Endothelial cell of umbilical vein (primary cell): Measurements from ENCODE around the gene ARHGEF11. TPM values are rescaled to one million over a fixed set of nuclear protein-coding genes. Genes with fewer than 3 reads are reported as not detected.

Experiments used
- BruUV-seq: library from RNA; stranded (reverse); fragments of 400-500 nt; replicated peaks from 2 replicates; lab custom pipeline; 2021; lab: Mats Ljungman, UMichigan
- CTCF ChIA-PET: fragments of 300-600, 350-600 bp; sonication (Branson Sonifier 250); formaldehyde crosslinking; loops from one replicate; lab custom pipeline; 2021; ENCODE audit warnings: antibody characterized with exemption, inconsistent platforms; lab: Charles Lee
- POLR2A ChIA-PET: fragments of 300-600, 350-600 bp; sonication (Branson Sonifier 250); formaldehyde crosslinking; loops from one replicate; lab custom pipeline; 2021; ENCODE audit warnings: antibody characterized with exemption, inconsistent platforms; lab: Charles Lee
- DNase-seq: peaks from one replicate; pipeline ENCODE4 v3.0.0-alpha.2; 2011; ENCODE audit warnings: low read depth, low spot score
- FAIRE-seq: peaks from 2 replicates; lab custom pipeline; 2011; peaks lifted over from hg19 to GRCh38; lab: Jason Lieb, UNC
- H2AFZ ChIP-seq: 2 replicates; pipeline ENCODE4 v1.6.0; 2012; ENCODE audit warnings: low read depth, low read length, control low read depth, inconsistent platforms
- H3K27ac ChIP-seq: 2 replicates; pipeline ENCODE4 v1.5.1; 2011; ENCODE audit warnings: low read depth, mild to moderate bottlenecking, control low read depth, low read length, moderate library complexity; ENCODE audit not compliant: insufficient read depth
- H3K27me3 ChIP-seq, 2 experiments: 2 replicates each; pipeline versions ENCODE4 v1.6.0 to v1.6.1; 2011; ENCODE audit warnings: low read length in 2 of 2, mixed read lengths in 1 of 2; ENCODE audit not compliant: control insufficient read depth in 2 of 2, insufficient read depth in 2 of 2
- H3K36me3 ChIP-seq, 2 experiments: 2 replicates in 1 of 2; 3 replicates in 1 of 2; pipeline ENCODE4 v1.5.1; 2011; ENCODE audit warnings: low read length in 2 of 2, mild to moderate bottlenecking in 1 of 2, moderate library complexity in 1 of 2; ENCODE audit not compliant: control insufficient read depth in 2 of 2, insufficient read depth in 2 of 2; ENCODE audit errors: extremely low read depth in 1 of 2
- H3K4me1 ChIP-seq: 3 replicates; pipeline ENCODE4 v1.5.1; 2011; ENCODE audit warnings: mild to moderate bottlenecking, low read length; ENCODE audit not compliant: control insufficient read depth, insufficient read depth; ENCODE audit errors: extremely low read depth
- H3K4me2 ChIP-seq: 2 replicates; pipeline ENCODE4 v1.6.1; 2011; ENCODE audit warnings: low read length, control low read depth, mixed read lengths; ENCODE audit not compliant: insufficient read depth
- H3K4me3 ChIP-seq, 3 experiments: fragments of 200-600 bp in 1 of 3; sonication (generic), shearing (Covaris generic) in 1 of 3; replicated peaks in 1 of 3; 2 replicates each; pipeline ENCODE4 v1.5.1; 2011 to 2016; ENCODE audit warnings: control low read depth in 3 of 3, low read length in 3 of 3, mild to moderate bottlenecking in 2 of 3, inconsistent platforms in 1 of 3, low read depth in 1 of 3, moderate library complexity in 1 of 3; ENCODE audit not compliant: insufficient read depth in 1 of 3
- H3K79me2 ChIP-seq: 2 replicates; pipeline ENCODE4 v1.6.0; 2012; ENCODE audit warnings: low read length, inconsistent platforms; ENCODE audit not compliant: control insufficient read depth, insufficient read depth
- H3K9ac ChIP-seq: replicated peaks from 2 replicates; pipeline ENCODE3; 2011; ENCODE audit warnings: low read length, control low read depth; ENCODE audit not compliant: insufficient read depth; ENCODE audit errors: extremely low read depth
- H3K9me1 ChIP-seq: replicated peaks from 3 replicates; pipeline ENCODE4 v1.6.0; 2011; ENCODE audit warnings: mild to moderate bottlenecking, low read length; ENCODE audit not compliant: control insufficient read depth, insufficient read depth; ENCODE audit errors: extremely low read depth
- H3K9me3 ChIP-seq: replicated peaks from 2 replicates; pipeline ENCODE4 v1.5.1; 2012; ENCODE audit warnings: low read length, inconsistent platforms; ENCODE audit not compliant: control insufficient read depth, insufficient read depth
- H4K20me1 ChIP-seq: replicated peaks from 2 replicates; pipeline ENCODE3; 2011; ENCODE audit warnings: mild to moderate bottlenecking, low read length; ENCODE audit not compliant: control insufficient read depth, insufficient read depth; ENCODE audit errors: extremely low read depth
- EZH2 ChIP-seq: IDR thresholded peaks from 2 replicates; pipeline ENCODE4 v1.6.1; 2012; ENCODE audit warnings: borderline replicate concordance, low read depth, mild to moderate bottlenecking, moderate library complexity, low read length, inconsistent platforms; ENCODE audit not compliant: severe bottlenecking
- FOS ChIP-seq: IDR thresholded peaks from 2 replicates; pipeline ENCODE4 v1.6.1; 2011; ENCODE audit warnings: mild to moderate bottlenecking, low read length, moderate library complexity, borderline replicate concordance; ENCODE audit not compliant: insufficient read depth
- GATA2 ChIP-seq: IDR thresholded peaks from 2 replicates; pipeline ENCODE4 v1.7.0; 2011; ENCODE audit warnings: low read depth, mild to moderate bottlenecking, moderate library complexity, mixed read lengths, low read length; ENCODE audit not compliant: insufficient read length, insufficient read depth
- JUN ChIP-seq: IDR thresholded peaks from 2 replicates; pipeline ENCODE4 v1.6.1; 2011; ENCODE audit warnings: borderline replicate concordance, low read depth; ENCODE audit not compliant: insufficient read length, insufficient read depth
- MYC ChIP-seq: IDR thresholded peaks from one replicate; pipeline ENCODE4 v1.6.1; 2011; ENCODE audit warnings: mild to moderate bottlenecking, low read depth, low read length
- POLR2A ChIP-seq: IDR thresholded peaks from 2 replicates; pipeline ENCODE4 v1.6.1; 2012; ENCODE audit warnings: low read depth, mild to moderate bottlenecking, control low read depth, low read length
- POLR2AphosphoS5 ChIP-seq: IDR thresholded peaks from 2 replicates; pipeline ENCODE4 v1.6.1; 2012; ENCODE audit warnings: low read depth, mild to moderate bottlenecking, control low read depth, low read length, moderate library complexity; ENCODE audit not compliant: insufficient read depth
- dilution Hi-C: fragments of 300-500 bp; cut with MboI; formaldehyde crosslinking; loops from one replicate; pipeline ENCODE4 v1.15.0; 2019; ENCODE audit warnings: low sequenced_read_pairs; ENCODE audit not compliant: extremely low pct_ligation_motif_present
- intact Hi-C: fragments of 100-400 bp; cut with micrococcal nuclease; formaldehyde crosslinking; loops from one replicate; pipeline ENCODE4 v1.10.0; 2022
- polyA plus RNA-seq, 4 experiments: library from polyadenylated mRNA; depleted of rRNA in 3 of 4; stranded (reverse) in 3 of 4; unstranded in 1 of 4; fragments of >200 nt; gene quantifications; 2 replicates each; pipeline versions ENCODE4 v1.2.1 to v1.2.3, GENCODE V29; 2011 to 2012; ENCODE audit warnings: missing spikeins in 1 of 4
- total RNA-seq: library from RNA; stranded (reverse); gene quantifications from 2 replicates; pipeline ENCODE4 v1.2.3, GENCODE V29; 2021
- TF ChIP-seq, protein P1 (sequence below): IDR thresholded peaks from 2 replicates; pipeline ENCODE4 v1.6.1; 2011; ENCODE audit not compliant: insufficient read depth, insufficient read length
- TF ChIP-seq, protein P2 (sequence below), 2 donors: IDR thresholded peaks; 1 replicate in 1 of 2; 2 replicates in 1 of 2; pipeline ENCODE4 v1.5.1; 2011; ENCODE audit warnings: low read length in 2 of 2, mild to moderate bottlenecking in 2 of 2, moderate library complexity in 2 of 2, control low read depth in 1 of 2, inconsistent platforms in 1 of 2, low read depth in 1 of 2; ENCODE audit not compliant: insufficient read depth in 1 of 2; ENCODE audit errors: extremely low read depth in 1 of 2

ARHGEF11 gene
- total and polyA plus RNA-seq, 2 donors (not counting 3 experiments of a cell fraction or from before 2014, with no cell fraction given), result 18.2 to 28.0 TPM

DNA sequence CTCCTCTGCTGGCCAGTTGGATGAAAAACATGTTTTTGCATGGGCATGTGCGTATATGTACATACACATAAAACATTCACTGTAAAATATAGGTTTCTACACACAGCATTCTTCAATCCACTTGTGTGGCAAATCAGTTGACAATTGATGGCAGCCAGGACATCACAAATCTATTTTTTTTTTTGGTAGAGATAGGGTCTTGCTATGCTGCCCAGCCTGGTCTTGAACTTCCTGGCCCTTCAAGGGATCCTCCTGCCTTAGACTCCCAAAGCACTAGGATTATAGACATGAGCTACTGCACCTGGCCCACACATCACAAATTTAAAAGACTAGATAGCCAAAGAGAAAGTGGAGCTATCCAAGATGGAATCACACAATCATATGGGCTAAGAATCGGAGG, 39.6 kb downstream of the ARHGEF11 start:
- CTCF ChIA-PET, result interaction anchor here (0.8 to 1.5 kb wide), 2 partner anchors 68 to 84 kb away, joined by 5 to 6 read pairs; no protein-coding TSS in a partner anchor
- no TSS peak for BruUV-seq
- peaks cover 5% of the 10 kb centered on the region for H3K79me2 ChIP-seq

More for the DNA sequence above, 39.6 kb downstream of the ARHGEF11 start:
- H3K4me3 ChIP-seq, result no peak overlapping the region
- FAIRE-seq (no peak), DNase-seq (no peak)
- no peak for TF ChIP-seq JUN
- no peak for TF ChIP-seq EZH2
- no peak for TF ChIP-seq POLR2AphosphoS5
- no peak for TF ChIP-seq GATA2
- TF ChIP-seq POLR2A, result no peak
- TF ChIP-seq MYC, result no peak
- TF ChIP-seq, protein P1, sequence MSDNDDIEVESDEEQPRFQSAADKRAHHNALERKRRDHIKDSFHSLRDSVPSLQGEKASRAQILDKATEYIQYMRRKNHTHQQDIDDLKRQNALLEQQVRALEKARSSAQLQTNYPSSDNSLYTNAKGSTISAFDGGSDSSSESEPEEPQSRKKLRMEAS, result no peak
- no peak for TF ChIP-seq FOS
- TF ChIP-seq, protein P2, sequence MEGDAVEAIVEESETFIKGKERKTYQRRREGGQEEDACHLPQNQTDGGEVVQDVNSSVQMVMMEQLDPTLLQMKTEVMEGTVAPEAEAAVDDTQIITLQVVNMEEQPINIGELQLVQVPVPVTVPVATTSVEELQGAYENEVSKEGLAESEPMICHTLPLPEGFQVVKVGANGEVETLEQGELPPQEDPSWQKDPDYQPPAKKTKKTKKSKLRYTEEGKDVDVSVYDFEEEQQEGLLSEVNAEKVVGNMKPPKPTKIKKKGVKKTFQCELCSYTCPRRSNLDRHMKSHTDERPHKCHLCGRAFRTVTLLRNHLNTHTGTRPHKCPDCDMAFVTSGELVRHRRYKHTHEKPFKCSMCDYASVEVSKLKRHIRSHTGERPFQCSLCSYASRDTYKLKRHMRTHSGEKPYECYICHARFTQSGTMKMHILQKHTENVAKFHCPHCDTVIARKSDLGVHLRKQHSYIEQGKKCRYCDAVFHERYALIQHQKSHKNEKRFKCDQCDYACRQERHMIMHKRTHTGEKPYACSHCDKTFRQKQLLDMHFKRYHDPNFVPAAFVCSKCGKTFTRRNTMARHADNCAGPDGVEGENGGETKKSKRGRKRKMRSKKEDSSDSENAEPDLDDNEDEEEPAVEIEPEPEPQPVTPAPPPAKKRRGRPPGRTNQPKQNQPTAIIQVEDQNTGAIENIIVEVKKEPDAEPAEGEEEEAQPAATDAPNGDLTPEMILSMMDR (IDR thresholded peaks at IDR 0.05; ENCODE audit: extremely low read depth in 1 of 2, insufficient read depth in 1 of 2, low read depth in 1 of 2, low read length in 2 of 2), result no peak
- dilution Hi-C loops, result no loop called here
- no peak overlapping the region for H3K4me2 ChIP-seq
- intact Hi-C loops, result no loop called here
- no peaks in the 10 kb centered on the region for H3K27me3 ChIP-seq
- H3K9ac ChIP-seq, result no peak overlapping the region
- no peaks in the 10 kb centered on the region for H3K9me3 ChIP-seq
- POLR2A ChIA-PET, result no interaction called here
- H3K9me1 ChIP-seq, result no peaks in the 10 kb centered on the region
- H3K36me3 ChIP-seq, result no peaks in the 10 kb centered on the region
- H4K20me1 ChIP-seq, result no peaks in the 10 kb centered on the region
- H2AFZ ChIP-seq, result no peak overlapping the region
- H3K4me1 ChIP-seq, result peaks cover 15% of the 10 kb centered on the region
- H3K27ac ChIP-seq, result no peak overlapping the region
